ENCODE results near the gene LPIN3.

The LPIN3 gene

DNA sequence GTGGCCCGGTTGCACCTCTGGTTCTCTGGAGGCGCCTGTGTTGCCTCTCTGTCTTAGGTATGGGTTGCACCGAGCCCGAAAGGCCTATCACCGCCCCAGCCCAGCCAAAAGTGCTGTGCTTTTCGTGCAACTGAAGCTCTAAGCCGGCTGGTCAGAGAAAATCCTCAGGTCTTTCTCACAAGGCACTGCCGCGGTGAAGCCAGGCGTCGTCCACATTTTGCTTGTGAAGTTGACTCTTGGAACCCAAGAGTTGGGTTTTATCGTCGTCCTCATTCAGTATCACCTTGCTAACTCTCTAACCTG lies 26.7 kb downstream of the LPIN3 start:
- TF ChIP-seq, protein P1, sequence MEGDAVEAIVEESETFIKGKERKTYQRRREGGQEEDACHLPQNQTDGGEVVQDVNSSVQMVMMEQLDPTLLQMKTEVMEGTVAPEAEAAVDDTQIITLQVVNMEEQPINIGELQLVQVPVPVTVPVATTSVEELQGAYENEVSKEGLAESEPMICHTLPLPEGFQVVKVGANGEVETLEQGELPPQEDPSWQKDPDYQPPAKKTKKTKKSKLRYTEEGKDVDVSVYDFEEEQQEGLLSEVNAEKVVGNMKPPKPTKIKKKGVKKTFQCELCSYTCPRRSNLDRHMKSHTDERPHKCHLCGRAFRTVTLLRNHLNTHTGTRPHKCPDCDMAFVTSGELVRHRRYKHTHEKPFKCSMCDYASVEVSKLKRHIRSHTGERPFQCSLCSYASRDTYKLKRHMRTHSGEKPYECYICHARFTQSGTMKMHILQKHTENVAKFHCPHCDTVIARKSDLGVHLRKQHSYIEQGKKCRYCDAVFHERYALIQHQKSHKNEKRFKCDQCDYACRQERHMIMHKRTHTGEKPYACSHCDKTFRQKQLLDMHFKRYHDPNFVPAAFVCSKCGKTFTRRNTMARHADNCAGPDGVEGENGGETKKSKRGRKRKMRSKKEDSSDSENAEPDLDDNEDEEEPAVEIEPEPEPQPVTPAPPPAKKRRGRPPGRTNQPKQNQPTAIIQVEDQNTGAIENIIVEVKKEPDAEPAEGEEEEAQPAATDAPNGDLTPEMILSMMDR (IDR thresholded peaks at IDR 0.05; ENCODE audit: low read depth, low read length) = no peak
- H3K4me3 ChIP-seq (ENCODE audit: low read depth, low read length) = no peak overlapping the region

DNA sequence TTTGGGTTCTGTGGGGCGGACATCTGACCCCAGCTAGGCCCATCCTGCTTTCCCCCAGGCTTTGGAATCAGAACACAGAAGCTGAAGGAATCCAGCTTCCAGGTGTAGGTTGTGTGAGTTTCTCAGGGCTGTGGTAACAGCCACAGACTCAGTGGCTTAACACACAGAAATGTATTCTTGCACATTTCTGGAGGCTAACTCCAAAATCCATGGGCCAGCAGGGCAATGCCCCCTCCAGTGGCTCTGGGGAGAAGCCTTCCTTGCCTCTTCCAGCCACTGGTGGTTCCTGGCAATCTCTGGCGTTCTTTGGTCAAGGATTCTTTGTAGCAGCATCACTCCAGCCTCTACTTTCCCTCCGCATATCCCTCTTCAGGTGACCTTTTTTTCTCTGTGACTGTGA lies 27.3 kb downstream of the LPIN3 start:
- no peak overlapping the region for H3K4me3 ChIP-seq (ENCODE audit: low read depth, low read length)
- TF ChIP-seq, protein P1 (IDR thresholded peaks at IDR 0.05; ENCODE audit: low read depth, low read length) = no peak

- no peak overlapping the region for H3K4me3 ChIP-seq (ENCODE audit: low read depth, low read length)
- TF ChIP-seq, protein P1 (IDR thresholded peaks at IDR 0.05; ENCODE audit: low read depth, low read length) = no peak
These were observed 29.1 kb downstream of the LPIN3 start for GRCh38 chr20:41369673-41370072.

GRCh38 chr20:41370176-41370575 lies 29.6 kb downstream of the LPIN3 start:
- no peak overlapping the region for H3K4me3 ChIP-seq (ENCODE audit: low read depth, low read length)
- TF ChIP-seq, protein P1 (IDR thresholded peaks at IDR 0.05; ENCODE audit: low read depth, low read length) = no peak

- TF ChIP-seq, protein P1 (IDR thresholded peaks at IDR 0.05; ENCODE audit: low read depth, low read length) = no peak
- no peak overlapping the region for H3K4me3 ChIP-seq (ENCODE audit: low read depth, low read length)
These were observed 30.8 kb downstream of the LPIN3 start for GRCh38 chr20:41371371-41371770.

DNA sequence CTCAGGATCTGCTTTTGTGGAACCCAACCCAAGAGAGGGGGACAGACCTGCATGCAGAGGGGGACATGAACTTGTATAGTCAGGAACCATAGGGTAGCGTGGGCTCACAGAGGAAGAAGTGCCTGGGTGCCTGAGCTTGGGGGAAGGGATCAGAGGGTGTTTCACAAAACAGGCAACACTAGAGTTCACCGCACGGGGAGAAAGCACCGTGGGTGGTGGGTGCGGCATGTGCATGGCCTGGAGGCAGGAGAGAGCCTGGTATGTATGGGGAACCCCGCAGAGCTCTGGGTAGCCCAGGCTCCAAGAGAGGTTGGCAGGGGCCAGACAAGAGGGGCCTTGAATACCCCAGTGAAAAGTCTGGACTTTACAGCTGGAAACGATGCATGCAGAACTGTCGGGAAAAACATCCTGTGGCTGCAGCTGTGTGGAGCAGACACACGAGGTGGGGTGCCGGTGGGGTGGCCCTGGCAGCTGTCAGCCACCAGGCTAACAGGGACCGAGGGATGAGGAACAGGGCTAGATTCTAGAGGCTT lies 32.7 kb downstream of the LPIN3 start:
- TF ChIP-seq, protein P1 (IDR thresholded peaks at IDR 0.05; ENCODE audit: low read depth, low read length) = no peak
- H3K4me3 ChIP-seq (ENCODE audit: low read depth, low read length) = no peak overlapping the region

- H3K4me3 ChIP-seq (ENCODE audit: low read depth, low read length) = no peak overlapping the region
- TF ChIP-seq, protein P1 (IDR thresholded peaks at IDR 0.05; ENCODE audit: low read depth, low read length) = no peak
These were observed 33.6 kb downstream of the LPIN3 start for GRCh38 chr20:41373931-41374920.

Measured in WI38 (cell line).